Hippocampal formation (tissue), 2 donors: ENCODE data around the gene SLC28A3.

Source experiments
- DNase-seq, 2 donors: peaks; one replicate each; lab custom pipeline; 2025; lab: John Stamatoyannopoulos, UW

SLC28A3 gene

GRCh38 chr9:84339962-84340361, 596 bp downstream of the SLC28A3 start:
- no peak for DNase-seq

GRCh38 chr9:84339503-84339902, 1.1 kb downstream of the SLC28A3 start:
- DNase-seq: no peak

GRCh38 chr9:84338792-84339191, 1.8 kb downstream of the SLC28A3 start:
- DNase-seq: no peak

- no peak for DNase-seq
Observed at GRCh38 chr9:84337252-84337651, 3.3 kb downstream of the SLC28A3 start.

- DNase-seq: no peak
Observed at GRCh38 chr9:84331119-84331809, 9.3 kb downstream of the SLC28A3 start.

- DNase-seq: no peak
Observed at GRCh38 chr9:84330246-84330645, 10.3 kb downstream of the SLC28A3 start.

- no peak for DNase-seq
Observed at GRCh38 chr9:84327184-84327583, 13.4 kb downstream of the SLC28A3 start.

- DNase-seq: no peak
Observed at GRCh38 chr9:84325347-84325973, 15.1 kb downstream of the SLC28A3 start.

- no peak for DNase-seq
Observed at GRCh38 chr9:84324811-84325210, 15.7 kb downstream of the SLC28A3 start.

- DNase-seq: no peak
Observed at GRCh38 chr9:84323858-84324257, 16.7 kb downstream of the SLC28A3 start.

GRCh38 chr9:84322828-84323227, 17.7 kb downstream of the SLC28A3 start:
- no peak for DNase-seq

- DNase-seq: no peak
Observed at GRCh38 chr9:84320231-84320630, 20.3 kb downstream of the SLC28A3 start.

GRCh38 chr9:84319632-84320031, 20.9 kb downstream of the SLC28A3 start:
- no peak for DNase-seq

- DNase-seq: no peak
Observed at GRCh38 chr9:84318981-84319380, 21.6 kb downstream of the SLC28A3 start.

GRCh38 chr9:84317563-84317962, 23.0 kb downstream of the SLC28A3 start:
- DNase-seq: no peak

GRCh38 chr9:84315278-84315877, 25.2 kb downstream of the SLC28A3 start:
- peak; percentile 16 to 46 for DNase-seq

GRCh38 chr9:84314306-84314705, 26.3 kb downstream of the SLC28A3 start:
- DNase-seq: no peak

- no peak for DNase-seq
Observed at GRCh38 chr9:84310883-84311282, 29.7 kb downstream of the SLC28A3 start.

- no peak for DNase-seq
Observed at GRCh38 chr9:84305497-84306131, 34.9 kb downstream of the SLC28A3 start.

GRCh38 chr9:84304166-84304565, 36.4 kb downstream of the SLC28A3 start:
- DNase-seq: no peak

GRCh38 chr9:84303061-84303460, 37.5 kb downstream of the SLC28A3 start:
- no peak for DNase-seq

GRCh38 chr9:84301851-84302250, 38.7 kb downstream of the SLC28A3 start:
- no peak for DNase-seq

GRCh38 chr9:84300271-84300670, 40.3 kb downstream of the SLC28A3 start:
- no peak for DNase-seq
